GM12872 (cell line): ENCODE data around the gene SETBP1.

Experiments used
- TF ChIP-seq, protein P1 (sequence below): IDR thresholded peaks from 3 replicates; pipeline ENCODE4 v1.5.1; 2011; ENCODE audit warnings: low read depth, mild to moderate bottlenecking, low read length, moderate library complexity; ENCODE audit not compliant: insufficient read depth

SETBP1 gene

DNA sequence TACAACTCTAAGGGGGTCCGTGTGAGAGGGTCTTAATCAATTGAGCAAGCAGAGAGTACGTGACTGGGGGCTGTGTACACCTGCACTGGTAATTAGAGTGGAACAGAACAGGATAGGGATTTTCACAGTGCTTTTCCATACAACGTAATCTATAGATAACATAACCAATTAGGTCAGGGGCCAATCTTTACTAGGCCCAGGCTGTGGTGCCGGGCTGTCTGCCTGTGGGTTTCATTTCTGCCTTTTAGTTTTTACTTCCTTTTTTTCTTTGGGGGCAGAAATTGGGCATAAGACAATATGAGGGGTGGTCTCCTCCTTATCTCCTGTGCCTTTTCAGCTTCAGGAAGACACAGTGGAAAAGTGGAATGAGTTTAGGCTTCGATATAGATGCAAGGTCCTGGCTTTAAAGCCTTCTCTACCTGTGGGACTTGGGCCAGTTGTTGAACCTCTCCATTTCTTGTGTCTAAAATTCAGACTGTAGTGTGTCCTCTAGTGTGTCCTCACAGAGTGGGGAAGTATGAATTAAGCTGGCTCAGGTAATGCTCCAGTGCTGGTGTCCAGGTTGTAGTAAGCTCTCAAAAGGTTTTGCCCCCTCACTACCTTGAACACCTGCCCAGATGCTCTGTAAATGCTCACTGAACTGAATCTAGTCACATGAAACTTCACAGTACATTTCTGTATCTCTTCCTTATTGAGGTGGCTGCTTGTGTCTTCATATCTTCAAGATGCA is 422.8 kb downstream of the SETBP1 start:
- TF ChIP-seq, protein P1, sequence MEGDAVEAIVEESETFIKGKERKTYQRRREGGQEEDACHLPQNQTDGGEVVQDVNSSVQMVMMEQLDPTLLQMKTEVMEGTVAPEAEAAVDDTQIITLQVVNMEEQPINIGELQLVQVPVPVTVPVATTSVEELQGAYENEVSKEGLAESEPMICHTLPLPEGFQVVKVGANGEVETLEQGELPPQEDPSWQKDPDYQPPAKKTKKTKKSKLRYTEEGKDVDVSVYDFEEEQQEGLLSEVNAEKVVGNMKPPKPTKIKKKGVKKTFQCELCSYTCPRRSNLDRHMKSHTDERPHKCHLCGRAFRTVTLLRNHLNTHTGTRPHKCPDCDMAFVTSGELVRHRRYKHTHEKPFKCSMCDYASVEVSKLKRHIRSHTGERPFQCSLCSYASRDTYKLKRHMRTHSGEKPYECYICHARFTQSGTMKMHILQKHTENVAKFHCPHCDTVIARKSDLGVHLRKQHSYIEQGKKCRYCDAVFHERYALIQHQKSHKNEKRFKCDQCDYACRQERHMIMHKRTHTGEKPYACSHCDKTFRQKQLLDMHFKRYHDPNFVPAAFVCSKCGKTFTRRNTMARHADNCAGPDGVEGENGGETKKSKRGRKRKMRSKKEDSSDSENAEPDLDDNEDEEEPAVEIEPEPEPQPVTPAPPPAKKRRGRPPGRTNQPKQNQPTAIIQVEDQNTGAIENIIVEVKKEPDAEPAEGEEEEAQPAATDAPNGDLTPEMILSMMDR: no peak

DNA sequence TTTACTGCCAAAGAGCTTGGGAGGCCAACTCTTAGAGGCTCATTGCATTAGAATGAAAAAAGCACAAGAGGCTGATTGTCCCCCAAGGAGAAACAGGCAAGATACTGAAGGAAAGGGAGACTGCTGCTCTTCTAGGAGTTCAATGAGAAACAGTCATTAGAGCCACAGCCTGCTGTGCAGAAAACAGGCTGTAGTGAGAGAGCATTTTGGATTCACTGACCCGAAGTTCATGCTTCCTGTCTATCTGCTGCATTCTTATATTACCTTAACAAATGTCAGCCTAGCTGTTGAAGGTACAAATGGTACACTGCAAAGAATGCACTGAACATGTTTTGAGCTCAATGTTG is 423.3 kb downstream of the SETBP1 start:
- TF ChIP-seq, protein P1: no peak

DNA sequence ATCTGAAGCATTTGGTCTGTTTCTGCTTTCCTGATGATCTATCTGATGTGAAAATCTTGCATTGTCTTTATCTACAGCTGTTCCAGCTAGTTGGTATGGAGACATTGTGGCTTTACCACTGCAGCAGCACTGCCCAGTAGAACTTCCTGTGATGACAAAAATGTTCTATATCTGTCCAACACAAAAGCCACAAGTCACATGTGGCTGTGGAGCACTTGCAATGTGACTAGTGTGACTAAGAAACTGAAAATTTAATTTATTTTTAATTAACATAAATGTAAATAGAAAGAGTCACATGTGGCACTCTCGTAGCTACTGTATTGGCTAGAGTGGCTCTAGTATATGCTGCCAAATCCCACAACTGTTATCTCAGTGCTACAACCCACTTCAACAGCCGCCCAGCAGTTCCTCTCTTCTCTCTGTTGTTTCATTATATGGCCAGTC is 425.7 kb downstream of the SETBP1 start:
- TF ChIP-seq, protein P1: no peak

DNA sequence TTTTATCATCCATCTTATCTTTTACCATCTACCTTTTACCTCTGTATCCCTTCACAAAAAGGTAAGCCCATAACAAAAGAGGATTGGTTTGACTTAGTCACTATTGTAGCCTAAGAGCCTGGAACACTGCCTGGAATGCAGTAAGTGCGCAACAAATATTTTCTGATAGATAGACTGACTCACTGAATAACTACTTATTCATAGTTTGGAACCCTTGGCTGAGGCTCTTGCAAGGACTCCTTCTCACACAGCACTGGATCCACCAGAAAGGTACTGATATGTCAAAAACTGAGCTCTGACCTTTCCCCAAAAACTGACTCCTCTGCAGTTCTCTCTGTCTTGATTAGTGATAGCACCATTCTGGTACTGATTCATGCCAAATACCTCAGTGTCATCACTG is 426.7 kb downstream of the SETBP1 start:
- TF ChIP-seq, protein P1: no peak

DNA sequence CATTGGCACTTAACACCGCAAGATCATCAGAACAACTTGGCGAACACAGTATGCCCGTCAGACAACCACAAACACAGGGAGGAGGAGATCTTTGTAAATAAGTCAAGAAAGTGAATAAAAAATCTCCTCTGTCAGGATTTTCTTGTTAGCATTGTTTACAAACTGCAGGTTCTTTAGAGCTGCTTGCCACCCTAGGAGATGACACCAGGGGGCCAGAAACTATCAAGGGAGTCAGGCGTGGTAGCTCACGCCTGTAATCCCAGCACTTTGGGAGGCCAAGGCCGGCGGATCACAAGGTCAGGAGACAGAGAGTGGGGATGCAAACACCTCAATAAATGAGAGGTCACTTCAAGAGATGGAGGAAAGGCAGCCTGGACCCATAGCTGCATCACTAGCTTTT is 428.1 kb downstream of the SETBP1 start:
- TF ChIP-seq, protein P1: no peak

DNA sequence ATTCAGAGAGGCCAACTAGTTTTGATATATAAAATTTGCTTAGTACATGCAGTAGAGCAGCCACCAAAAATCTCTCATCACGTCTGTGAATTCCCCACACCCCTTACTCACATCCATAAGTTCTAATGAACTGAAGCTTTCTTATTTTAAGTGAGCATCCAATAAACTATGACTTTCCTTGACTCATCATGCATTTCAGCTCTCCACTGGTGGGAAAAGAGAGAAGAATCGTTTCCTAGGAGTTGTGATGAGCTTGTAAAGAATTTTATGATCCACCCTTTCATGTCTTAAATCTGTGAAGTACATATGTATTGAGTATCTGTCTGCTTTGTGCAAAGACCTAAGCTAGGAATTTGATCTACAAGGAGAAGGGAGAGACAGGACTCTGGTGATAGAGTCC is 428.6 kb downstream of the SETBP1 start:
- TF ChIP-seq, protein P1: no peak

DNA sequence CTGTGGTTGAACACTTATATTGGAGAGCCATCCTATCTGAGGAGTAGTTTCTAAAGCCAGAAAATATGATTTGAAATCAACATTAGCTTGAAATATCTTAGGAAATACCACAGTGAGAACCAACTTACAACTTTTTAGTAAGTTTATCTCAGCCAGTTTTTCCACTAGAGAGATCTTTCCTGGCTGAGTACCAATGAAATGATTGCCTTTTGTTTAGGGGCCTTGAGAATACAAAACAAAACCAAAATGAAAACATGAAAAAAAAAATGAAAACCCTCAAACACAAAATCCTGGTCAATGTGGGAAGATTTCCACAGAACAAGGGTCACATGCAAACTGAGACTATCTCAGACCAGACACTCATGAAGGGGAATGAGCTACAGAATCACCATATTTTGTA is 429.0 kb downstream of the SETBP1 start:
- TF ChIP-seq, protein P1: no peak
